HepG2 (cell line): ENCODE measurements around the gene CACNG4. TPM values are rescaled to one million over a fixed set of nuclear protein-coding genes. Genes with fewer than 3 reads are reported as not detected.

Source experiments
- ATF3 ChIP-seq: sonication (generic); formaldehyde crosslinking; IDR thresholded peaks from 2 replicates; pipeline ENCODE4 v1.4.0; 2020; ENCODE audit warnings: missing genetic modification reagents
- JUND ChIP-seq: sonication (generic); formaldehyde crosslinking; IDR thresholded peaks from 2 replicates; pipeline ENCODE4 v1.8.0; 2022; ENCODE audit warnings: mild to moderate bottlenecking, missing genetic modification reagents
- KDM2A ChIP-seq: sonication (generic); formaldehyde crosslinking; IDR thresholded peaks from 2 replicates; pipeline ENCODE4 v1.4.0; 2020; ENCODE audit warnings: low read depth, missing genetic modification reagents, borderline replicate concordance
- NFAT5 ChIP-seq: sonication (generic); formaldehyde crosslinking; IDR thresholded peaks from 2 replicates; pipeline ENCODE4 v1.4.0; 2020; ENCODE audit warnings: missing genetic modification reagents
- NFE2L2 ChIP-seq: fragments of 150-350 bp; IDR thresholded peaks from 2 replicates; pipeline ENCODE4 v1.6.1; 2014; ENCODE audit warnings: low read length
- PRPF4 ChIP-seq: fragments of 200-400 bp; formaldehyde crosslinking; IDR thresholded peaks from 2 replicates; pipeline ENCODE4 v1.6.1; 2016; ENCODE audit warnings: low read length, low read depth; ENCODE audit not compliant: poor library complexity, severe bottlenecking
- UBTF ChIP-seq: sonication (generic); formaldehyde crosslinking; IDR thresholded peaks from 2 replicates; pipeline ENCODE4 v1.4.0; 2020; ENCODE audit warnings: mild to moderate bottlenecking, missing genetic modification reagents
- ZBTB38 ChIP-seq: sonication (generic); formaldehyde crosslinking; IDR thresholded peaks from 2 replicates; pipeline ENCODE4 v1.5.1; 2020; ENCODE audit warnings: mild to moderate bottlenecking, missing genetic modification reagents
- ZC3H13 ChIP-seq: sonication (generic); formaldehyde crosslinking; IDR thresholded peaks from 2 replicates; pipeline ENCODE4 v1.8.1; 2023; ENCODE audit warnings: mild to moderate bottlenecking, missing genetic modification reagents, moderate library complexity
- ZFAT ChIP-seq: sonication (generic); formaldehyde crosslinking; conservative IDR thresholded peaks from 2 replicates; pipeline ENCODE4 v1.8.1; 2023; ENCODE audit warnings: missing genetic modification reagents, inconsistent platforms
- ZFP36L2 ChIP-seq: sonication (generic); formaldehyde crosslinking; IDR thresholded peaks from 2 replicates; pipeline ENCODE4 v1.4.0; 2020; ENCODE audit warnings: missing genetic modification reagents
- ZFP37 ChIP-seq: sonication (generic); formaldehyde crosslinking; IDR thresholded peaks from 2 replicates; pipeline ENCODE4 v1.4.0; 2020; ENCODE audit warnings: missing genetic modification reagents, borderline replicate concordance
- ZNF235 ChIP-seq: sonication (generic); formaldehyde crosslinking; IDR thresholded peaks from 2 replicates; pipeline ENCODE4 v1.8.1; 2023; ENCODE audit warnings: mild to moderate bottlenecking, missing genetic modification reagents, borderline replicate concordance
- ZNF646 ChIP-seq: sonication (generic); formaldehyde crosslinking; IDR thresholded peaks from 2 replicates; pipeline ENCODE4 v1.9.0; 2021; ENCODE audit warnings: mild to moderate bottlenecking, missing genetic modification reagents
- ZNF713 ChIP-seq: sonication (generic); formaldehyde crosslinking; IDR thresholded peaks from 2 replicates; pipeline ENCODE4 v1.4.0; 2020; ENCODE audit warnings: mild to moderate bottlenecking, missing genetic modification reagents
- polyA plus RNA-seq, 8 experiments: library from polyadenylated mRNA; depleted of rRNA in 3 of 8; stranded (reverse) in 7 of 8; unstranded in 1 of 8; fragments of >200 nt; fragmentation: Illumina TruSeq in 4 of 8; extraction: Trizol in 4 of 8; gene quantifications; 2 replicates each; pipeline versions ENCODE4 v1.2.1 to v1.2.3, GENCODE V29; 2011 to 2016; ENCODE audit warnings: low read depth in 4 of 8, missing spikeins in 1 of 8, mixed read lengths in 1 of 8; ENCODE audit not compliant: insufficient read depth in 1 of 8
- total RNA-seq, 5 experiments: library from RNA; depleted of rRNA; stranded (reverse); fragments of >200 nt; fragmentation: Illumina TruSeq; extraction: Trizol; gene quantifications; 2 replicates each; pipeline ENCODE4 v1.2.3, GENCODE V29; 2016; ENCODE audit warnings: low read depth in 1 of 5

The CACNG4 gene
- total and polyA plus RNA-seq, 2 of the 13 experiments (the other 11 are each of a cell fraction or from before 2014, with no cell fraction given), result 0.09 TPM

- TF ChIP-seq NFAT5 (CRISPR knock-in tag) (0 out of 2 replicates have a peak, but pooled peaks have one; percentile 48), ZFP36L2 (CRISPR knock-in tag) (no peak), PRPF4 (no peak), ZNF235 (CRISPR knock-in tag) (no peak), NFE2L2 (peak; percentile 93), JUND (CRISPR knock-in tag) (peak; percentile 59; the same call in 1 of the 2 replicates), ZNF646 (no peak), ZFP37 (0 out of 2 replicates have a peak, but pooled peaks have one; percentile 44), ZNF713 (peak; percentile 89; the same call in 1 of the 2 replicates), ATF3 (peak; percentile 72), ZC3H13 (CRISPR knock-in tag) (0 out of 2 replicates have a peak, but pooled peaks have one; percentile 49), ZBTB38 (CRISPR knock-in tag) (no peak), KDM2A (CRISPR knock-in tag) (no peak), UBTF (CRISPR knock-in tag) (0 out of 2 replicates have a peak, but pooled peaks have one; percentile 32), ZFAT (no peak)
Observed at GRCh38 chr17:66952031-66952524, 12.4 kb upstream of the CACNG4 start (continued).
